Stimulated activated naive CD4-positive, alpha-beta T cell (primary cell): ENCODE results near the gene SHMT1.
"Not testable (repeated sequence)": the region's sequence is repeated elsewhere in the genome, so short reads cannot be mapped to it uniquely, and the experiment has no call there.

Source experiments
- DNase-seq, 6 experiments: peaks; one replicate each; lab custom pipeline; 2025; lab: John Stamatoyannopoulos, UW

Gene SHMT1

DNA sequence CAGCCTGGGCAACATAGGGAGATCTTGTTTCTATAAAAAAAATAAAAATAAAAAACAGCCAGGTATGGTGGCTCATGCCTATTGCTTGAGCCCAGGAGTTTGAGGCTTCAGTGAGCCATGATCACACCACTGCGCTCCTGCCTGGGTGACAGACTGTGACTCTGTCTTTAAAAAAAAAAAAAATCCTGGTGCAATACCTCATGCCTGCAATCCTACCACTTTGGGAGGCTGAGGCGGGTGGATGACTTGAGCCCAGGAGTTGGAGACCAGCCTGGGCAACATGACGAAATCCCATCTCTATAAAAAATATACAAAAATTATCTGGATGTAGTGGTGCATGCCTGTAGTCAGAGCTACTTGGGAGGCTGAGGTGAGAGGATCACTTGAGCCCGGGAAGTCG lies 15.3 kb upstream of the SHMT1 start:
- DNase-seq: not testable (repeated sequence)

DNA sequence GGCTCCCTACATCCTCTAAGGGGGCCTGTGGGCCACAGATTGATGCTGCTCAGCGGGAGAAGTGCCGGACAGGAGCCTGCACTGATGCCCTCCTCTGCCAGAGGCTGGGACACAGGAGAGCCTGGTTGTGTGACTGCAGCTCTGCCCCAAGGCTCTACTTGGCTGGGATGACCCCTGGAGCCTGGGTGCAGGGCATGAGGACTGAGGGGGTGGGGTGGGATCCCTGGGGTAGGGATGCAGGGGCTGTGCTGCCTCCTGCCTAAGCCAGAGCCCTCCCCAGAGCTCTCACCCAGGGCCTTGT lies 14.8 kb upstream of the SHMT1 start:
- no peak for DNase-seq

DNA sequence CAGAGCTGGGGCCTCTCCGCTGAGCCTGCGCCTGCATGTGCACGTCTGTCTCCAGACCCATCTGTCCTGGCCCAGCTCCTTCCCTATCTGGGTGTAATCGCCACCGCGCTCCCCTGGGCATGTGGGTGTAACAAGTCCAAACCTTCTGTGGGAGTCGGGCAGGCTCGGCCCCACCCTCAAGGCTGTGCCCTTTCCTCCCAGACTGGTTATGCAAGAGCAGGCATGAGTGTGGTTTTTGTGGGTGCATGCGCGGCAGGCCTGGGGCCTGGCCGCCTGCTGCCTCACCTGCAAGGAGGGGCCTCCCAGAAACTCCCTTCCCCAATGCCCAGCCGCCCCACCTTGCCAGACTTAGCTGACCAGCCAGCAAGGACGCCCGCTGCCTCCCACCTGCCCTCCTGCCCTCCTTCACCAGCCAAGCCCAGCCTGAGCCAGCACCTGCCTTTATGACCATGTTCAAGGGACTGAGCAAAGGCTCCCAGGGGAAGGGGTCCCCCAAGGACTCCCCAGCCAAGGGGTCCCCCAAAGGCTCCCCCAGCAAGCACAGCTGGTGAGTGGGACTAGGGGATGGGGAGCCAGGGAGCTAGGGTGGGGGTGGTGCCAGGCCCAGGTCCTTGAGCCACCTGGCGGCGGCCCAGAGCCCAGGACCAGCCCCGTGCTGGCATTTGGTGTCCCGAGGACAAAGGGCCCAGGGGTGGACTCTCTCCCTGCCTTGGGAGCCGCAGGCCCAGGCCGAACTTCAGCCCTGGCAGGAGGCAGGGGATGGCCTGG lies 14.3 kb upstream of the SHMT1 start, which contains the start of gene EVPLL:
Gene EVPLL, plus strand, starts transcription at position 342 of the 768 bp plus-strand sequence. CDS start 3,160 bp downstream, outside the sequence.
- no peak for DNase-seq

DNA sequence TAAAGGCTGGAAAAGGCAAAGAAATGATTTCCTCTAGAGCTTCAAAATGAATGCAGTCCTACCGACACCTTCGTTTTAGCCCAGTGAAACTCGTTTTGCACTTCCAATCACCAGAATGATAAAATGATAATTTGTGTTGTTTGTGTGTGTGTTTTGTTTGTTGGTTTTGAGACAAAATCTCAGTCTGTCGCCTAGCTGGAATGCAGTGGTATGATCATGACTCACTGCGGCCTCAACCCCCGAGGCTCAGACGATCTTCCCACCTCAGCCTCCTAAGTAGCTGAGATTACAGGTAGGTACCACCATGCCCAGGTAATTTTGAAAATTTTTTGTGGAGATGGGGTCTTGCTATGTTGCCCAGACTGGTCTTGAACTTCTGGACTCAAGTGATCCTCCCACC lies 10.9 kb upstream of the SHMT1 start:
- no peak for DNase-seq

DNA sequence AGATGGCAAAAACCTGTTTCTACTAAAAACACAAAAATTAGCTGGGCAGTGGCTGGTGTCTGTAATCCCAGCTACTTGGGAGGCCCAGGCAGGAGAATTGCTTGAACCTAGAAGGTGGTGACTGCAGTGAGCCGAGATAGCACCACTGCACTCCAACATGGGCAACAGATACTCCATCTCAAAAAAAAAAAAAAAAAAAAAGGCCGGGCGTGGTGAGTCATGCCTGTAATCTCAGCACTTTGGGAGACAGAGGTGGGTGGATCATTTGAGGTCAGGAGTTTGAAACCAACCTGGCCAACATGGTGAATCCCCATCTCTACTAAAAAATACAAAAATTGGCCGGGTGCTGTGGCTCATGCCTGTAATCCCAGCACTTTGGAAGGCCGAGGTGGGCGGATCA lies 9.8 kb upstream of the SHMT1 start:
- DNase-seq: not testable (repeated sequence)

DNA sequence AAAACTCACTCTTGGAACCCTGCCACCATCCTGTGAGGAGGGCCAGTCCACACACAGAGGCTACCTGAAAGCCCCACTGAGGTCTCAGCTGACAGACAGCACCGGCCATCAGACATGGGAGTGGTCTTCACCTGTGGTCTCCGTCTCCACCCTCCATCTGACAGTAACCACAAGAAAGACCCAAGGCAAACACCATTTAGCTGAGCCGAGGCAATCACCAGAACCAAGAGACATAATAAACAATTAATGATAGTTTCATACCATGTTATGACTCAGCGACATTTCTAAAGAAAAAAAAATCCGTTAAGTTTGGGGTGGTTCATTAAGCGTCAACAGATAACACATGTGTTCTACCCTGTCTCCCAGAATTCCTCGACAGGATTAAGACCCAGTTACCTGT lies 8.1 kb upstream of the SHMT1 start:
- DNase-seq: no peak

DNA sequence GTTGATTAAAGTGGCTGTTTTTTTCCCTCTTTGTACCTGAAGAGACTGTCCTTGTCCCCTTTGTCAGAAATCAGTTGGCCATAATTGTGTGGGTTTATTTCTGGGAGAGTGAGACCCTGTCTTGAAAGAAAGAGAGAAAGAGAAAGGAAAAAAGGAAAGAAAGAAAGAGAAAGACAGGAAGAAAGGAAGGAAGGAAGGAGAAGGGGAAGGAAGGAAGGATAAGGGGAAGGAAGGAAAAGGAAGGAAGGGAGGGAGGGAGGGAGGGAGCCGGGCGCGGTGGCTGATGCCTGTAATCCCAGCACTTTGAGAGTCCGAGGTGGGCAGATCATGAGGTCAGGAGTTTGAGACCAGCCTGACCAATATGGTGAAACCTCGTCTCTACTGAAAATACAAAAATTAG lies 7.4 kb upstream of the SHMT1 start:
- DNase-seq: no peak

DNA sequence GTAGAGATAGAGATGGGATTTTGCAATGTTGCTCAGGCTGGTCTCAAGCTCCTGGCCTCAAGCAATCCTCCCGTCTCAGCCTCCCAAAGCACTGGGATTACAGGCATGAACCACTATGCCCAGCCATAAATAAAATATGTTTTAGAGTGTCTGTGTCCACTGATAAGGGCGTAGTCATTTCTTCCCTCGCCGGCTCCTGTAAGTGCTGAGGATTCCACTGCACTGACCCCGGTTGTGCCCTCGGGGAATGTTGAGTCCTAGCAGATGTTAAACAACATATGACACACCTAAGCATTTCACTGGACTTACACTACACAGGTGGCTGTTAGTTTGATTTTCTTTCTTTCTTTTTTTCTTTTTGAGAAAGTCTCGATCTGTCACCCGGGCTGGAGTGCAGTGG lies 5.6 kb upstream of the SHMT1 start:
- DNase-seq: no peak

DNA sequence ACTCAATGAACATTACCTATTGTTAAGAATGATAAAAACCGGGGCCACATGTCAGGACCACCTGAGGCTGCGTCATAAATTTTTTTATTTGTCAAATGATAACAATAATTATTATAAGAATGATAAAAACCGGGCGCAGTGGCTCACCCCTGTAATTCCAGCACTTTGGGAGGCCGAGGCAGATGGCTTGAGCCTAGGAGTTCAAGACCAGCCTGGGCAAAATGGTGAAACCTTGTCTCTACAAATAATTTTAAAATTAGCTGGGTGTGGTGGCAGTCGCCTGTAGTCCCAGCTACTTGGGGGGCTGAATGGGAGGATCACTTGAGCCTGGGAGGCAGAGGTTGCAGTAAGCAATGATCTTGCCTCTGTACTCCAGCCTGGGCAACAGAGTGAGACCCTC lies 816 bp upstream of the SHMT1 start:
- no peak for DNase-seq

DNA sequence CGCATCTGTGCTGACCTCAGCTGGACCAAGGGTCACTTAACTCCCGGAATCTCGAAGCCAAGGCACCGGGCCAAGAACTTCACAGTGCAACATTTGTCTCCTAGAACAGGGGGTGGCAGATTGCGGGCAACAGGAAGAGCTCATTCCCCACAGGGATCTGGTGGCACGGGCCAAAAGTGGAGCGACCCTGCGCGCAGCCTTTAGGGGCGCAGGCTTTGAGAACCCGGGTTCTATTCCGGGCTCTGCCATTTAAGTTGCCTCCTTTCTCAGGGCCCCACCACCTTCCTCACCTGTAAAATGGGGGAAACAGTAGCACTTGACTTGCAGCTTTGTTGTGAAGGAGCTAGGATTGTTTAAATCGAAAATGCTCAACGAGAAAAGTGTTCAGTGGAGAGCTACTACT lies 651 bp downstream of the SHMT1 start:
- DNase-seq: peak in 2 of 6 experiments; percentile 26 to 44

DNA sequence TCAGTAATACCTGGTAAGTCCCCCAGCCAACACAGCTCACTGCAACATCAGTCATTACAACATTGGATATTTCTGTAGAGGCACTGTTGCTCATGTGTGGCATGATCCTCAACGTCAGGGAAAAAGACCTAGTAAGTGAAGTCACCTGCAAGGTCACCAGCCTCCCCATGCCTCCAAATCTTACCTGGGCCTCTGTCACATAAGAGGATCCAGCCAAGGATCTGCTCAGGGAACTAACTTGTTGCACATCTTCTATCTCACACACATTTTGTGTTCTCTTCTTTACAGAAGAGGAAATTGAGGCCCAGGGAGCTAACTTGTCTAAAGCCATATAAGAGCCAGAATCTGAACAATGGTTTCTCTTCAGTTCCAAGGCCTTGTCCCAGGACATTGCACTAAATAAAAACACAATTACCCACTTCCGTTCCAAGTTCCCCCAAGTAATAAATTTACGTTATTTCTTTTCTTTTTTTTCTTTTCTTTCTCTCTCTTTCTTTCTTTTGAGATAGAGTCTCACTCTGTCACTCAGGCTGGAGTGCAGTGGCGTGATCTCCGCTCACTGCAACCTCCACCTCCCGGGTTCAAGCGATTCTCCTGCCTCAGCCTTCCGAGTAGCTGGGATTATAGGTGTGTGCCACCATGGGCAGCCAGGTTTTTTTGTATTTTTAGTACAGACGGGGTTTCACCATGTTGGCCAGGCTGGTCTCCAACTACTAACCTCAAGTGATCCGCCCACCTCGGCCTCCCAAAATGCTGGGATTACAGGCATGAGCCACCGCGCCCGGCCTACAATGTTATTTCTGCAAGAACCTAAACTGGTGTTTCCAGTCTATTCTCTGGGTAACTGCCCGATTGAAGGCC lies 1.3 kb downstream of the SHMT1 start:
- DNase-seq: no peak

DNA sequence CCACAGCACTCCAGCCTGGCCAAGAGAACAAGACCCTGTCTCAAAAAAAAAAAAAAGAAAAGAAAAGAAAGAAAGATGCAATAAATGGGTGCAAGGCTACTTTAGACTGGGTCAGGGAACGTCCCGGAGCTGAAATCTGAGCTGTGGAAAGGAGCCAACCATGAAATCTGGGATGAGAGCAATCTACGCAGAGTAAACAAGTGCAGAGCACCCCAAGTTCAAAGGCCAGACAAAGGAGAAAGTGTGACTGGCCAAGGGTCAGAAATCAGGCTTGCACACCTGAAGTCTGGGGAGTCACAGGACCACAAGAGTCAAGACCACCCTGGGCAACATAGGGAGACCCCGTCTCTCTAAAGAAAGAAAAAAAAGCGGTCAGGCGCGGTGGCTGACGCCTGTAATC lies 2.8 kb downstream of the SHMT1 start:
- DNase-seq: no peak

DNA sequence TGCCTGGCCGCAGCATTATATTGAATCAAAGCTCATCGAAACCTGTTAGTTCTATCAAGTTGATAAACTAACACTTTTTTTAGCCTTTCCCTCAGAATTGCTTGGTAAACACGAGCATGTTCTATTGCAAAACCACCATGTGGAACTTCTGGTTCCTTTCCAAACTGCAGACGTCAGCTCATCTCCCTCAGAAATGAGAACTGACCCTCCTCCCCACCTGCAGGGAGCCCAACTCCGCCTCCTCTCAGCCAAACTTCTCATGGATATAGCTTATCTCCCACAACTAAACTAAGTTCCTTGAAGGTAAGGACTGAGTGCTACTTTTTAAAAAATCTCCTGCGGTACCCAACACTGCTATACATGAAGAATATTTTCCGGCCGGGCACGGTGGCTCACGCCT lies 6.7 kb downstream of the SHMT1 start:
- DNase-seq: no peak

DNA sequence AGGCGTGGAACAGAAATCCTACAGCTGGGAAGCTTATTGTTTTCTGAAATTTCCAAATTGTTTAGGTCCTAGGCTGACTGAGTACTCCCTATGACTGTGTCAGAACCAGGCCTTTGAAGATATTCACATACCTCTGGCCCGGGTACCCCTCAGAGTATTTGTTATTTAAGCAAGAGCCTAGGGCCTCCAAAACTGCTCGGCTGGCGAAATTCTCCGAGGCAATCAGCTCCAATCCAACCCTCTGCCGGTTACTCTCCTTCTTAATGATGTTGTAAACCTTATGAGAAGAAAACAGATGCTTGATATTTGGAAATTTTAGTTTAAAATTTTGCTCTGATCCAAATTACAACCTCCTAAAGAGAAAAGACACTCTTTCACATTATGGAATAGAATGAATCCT lies 9.8 kb downstream of the SHMT1 start:
- no peak for DNase-seq

DNA sequence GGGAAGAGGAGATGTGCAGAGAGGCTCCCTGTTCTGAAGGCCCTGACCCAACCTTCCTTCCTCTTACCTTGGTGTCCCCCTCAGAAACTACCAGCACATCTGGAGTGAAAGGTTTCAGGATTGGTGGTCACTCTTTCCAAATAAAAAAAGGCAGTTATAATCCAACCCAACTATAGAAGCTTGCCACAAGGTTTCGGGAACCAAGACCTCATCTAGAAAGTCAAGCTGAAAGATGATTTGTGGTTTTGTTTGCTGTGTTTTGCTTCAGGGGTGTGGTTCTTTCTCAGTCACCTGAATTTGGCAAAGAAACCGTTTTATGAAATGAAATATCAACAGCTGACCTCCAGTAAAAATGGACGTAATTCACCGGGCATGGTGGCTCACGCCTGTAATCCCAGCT lies 19.3 kb downstream of the SHMT1 start:
- DNase-seq: no peak

DNA sequence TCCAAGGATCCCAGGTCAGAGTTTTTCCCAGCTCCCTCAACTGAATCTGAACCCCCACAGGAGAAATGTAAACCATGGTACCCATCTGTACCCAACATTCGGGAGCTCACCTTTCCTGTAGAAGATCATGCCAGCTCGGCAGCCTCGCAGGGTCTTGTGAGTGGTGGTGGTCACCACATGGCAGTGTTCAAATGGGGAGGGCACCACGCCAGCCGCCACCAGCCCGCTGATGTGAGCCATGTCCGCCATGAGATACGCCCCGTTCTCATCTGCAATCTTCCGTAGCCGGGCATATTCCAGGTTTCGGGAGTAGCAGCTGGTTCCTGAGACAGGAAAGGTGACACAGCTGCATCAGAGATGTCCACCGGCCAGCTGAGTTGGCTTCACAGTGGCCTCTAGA lies 23.4 kb downstream of the SHMT1 start:
- no peak for DNase-seq

DNA sequence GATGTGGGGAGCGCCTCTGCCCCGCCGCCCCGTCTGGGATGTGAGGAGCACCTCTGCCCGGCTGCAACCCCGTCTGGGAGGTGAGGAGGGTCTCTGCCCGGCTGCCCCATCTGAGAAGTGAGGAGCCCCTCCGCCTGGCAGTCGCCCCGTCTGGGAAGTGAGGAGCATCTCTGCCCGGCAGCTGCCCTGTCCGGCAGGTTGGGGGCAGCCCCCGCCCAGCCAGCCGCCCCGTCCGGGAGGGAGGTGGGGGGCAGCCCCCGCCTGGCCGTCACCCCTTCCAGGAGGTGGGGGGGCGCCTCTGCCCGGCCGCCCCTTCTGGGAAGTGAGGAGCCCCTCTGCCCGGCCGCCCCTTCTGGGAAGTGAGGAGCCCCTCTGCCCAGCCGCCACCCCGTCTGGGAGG lies 25.2 kb downstream of the SHMT1 start:
- not testable (repeated sequence) for DNase-seq

DNA sequence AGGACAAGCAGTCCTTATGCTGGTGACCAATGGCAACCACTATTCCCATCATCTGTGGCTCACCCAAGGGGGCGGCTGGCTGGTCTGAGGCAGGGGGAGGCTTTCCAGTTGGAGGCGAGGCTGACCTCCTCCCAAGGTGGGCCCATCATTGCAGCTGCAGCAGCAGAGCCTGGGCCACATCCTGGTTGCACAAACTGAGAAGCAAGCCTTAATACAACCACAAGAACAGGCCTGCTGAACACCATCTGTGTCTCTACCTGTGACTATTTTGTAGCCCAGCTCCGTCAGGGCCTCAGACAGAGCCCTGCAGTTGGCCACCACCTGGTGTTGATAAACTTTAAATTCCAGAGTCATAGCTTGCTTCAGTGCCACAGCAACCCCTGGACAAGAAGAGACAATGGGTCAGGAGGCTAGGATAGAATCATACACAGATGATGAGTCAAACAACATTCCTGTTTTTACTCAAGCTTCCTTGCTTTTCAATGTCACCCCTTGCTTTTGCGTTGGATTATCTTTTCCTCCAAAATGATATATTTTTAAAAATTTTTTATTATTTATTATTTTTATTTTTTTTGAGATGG lies 30.4 kb downstream of the SHMT1 start:
- DNase-seq: no peak

DNA sequence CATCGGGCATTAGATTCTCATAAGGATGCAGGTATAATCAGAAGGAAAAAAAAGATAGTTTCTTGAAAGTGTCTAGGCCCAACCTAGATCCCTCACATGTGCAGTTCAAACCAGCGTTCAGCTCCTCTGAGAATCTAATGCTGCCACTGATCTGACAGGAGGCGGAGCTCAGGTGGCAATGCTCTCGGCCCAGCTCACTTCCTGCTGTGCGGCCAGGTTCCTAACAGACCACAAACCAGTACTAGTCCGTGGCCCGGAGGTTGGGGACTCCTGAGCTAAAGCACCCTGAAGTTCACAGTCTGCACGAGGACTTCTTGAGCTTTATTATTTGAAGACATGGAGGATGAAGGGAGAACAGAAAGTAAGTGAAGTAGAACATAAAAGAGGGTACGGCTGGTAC lies 31.5 kb downstream of the SHMT1 start:
- DNase-seq: no peak

DNA sequence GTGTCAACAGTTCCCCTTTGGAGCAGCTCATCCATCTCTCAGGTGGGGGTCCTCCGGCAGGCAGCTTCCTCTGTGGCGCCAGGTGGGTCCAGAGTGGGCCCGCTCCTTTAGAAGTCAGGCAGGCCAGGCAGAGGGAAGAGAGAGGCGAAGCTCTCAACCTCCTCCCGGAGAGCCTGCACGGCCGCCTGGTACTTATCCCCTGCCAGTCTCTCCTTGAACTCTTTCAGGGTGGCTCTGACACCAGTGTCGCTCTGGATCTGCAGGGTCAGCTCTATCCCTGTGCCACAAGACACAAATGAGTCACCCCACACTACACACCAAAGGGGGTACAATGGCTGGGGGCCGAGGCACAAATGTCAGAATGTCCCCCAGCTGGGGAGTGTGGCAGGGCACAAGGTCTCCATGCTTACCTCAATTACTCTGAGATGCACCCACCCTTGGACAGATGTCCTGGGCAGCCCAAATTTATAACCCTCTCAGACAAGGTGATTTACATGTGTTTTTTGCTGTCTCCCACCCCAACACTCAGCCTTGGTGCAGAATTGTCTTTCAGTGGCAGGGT lies 34.6 kb downstream of the SHMT1 start:
- DNase-seq: no peak

DNA sequence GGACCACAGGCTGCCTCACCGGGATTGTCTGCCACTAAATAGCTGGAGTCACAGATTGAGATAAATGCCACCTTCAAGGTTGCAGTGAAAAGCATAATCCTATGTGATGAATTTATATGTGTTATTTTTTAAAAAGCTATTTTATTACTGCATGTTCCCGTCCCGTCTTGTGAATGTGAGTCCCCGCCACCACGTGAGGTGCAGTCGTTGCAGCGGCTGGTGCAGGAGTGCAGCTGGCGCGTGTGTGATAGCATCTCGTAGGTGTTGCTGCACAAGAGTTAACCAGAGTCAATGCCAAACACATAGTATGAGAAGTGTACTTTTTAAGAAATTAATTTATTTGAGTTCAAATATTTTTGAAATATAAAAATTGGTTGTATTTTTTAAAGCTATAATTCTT lies 35.8 kb downstream of the SHMT1 start:
- DNase-seq: no peak

DNA sequence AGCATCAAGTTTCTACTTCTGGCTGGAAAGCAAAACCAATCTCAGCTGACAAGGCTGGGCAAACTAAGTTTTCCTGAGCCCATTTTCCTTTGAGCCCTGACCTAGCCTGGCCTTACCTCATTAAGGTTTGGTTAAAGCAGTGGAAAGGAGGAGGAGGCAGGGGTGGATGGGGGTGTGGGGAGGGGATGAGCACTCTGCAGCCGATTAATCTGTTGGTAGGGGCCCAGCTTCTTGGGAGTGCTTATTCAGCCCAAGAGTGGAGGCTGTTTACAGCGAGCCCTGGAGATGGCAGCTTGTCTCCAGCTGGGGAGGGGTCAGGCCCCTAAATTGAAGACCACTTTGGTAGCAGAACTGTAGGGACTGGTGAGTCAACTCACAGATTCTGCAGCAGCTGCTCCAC lies 36.3 kb downstream of the SHMT1 start:
- no peak for DNase-seq

DNA sequence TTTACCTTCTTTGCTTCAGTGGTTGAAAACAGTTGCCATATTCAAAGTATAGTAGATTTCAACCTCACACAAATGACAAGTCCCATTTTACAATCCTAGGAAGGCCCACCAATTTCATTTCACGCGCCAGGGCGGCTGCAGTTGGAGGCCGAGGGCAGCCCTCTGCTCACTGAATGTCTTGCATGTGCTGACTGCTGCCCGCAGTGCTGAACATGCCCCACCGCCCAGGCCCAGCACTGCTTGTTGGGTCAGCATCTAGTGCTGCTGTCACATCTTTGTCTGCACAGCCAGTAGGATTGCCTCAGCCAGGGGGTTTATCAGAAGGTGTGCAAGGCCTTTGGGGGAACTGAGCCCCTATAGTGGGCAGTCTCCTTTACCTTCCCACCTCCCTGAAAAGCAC lies 36.8 kb downstream of the SHMT1 start:
- no peak for DNase-seq
